Measurements from ENCODE around the gene ZNF280B.
"Not testable (repeated sequence)": the region's sequence is repeated elsewhere in the genome, so short reads cannot be mapped to it uniquely, and the experiment has no call there.

ZNF280B gene

GRCh38 chr22:22479116-22479515, 29.4 kb downstream of the ZNF280B start:
- POLR2A ChIA-PET = no interaction called here
- DNase-seq = no peak
- H3K4me1 ChIP-seq (ENCODE audit: control extremely low read depth in 1 of 4, control insufficient read depth in 4 of 4, insufficient read depth in 4 of 4, low read length in 3 of 4) = no peaks in the 10 kb centered on the region
- H3K36me3 ChIP-seq (ENCODE audit: control insufficient read depth in 4 of 4, insufficient read depth in 4 of 4, low read length in 3 of 4) = no peaks in the 10 kb centered on the region
- WGBS (ENCODE audit: insufficient coverage) = 100% methylated on average over 2 of the region's 2 CpGs
- no peak overlapping the region for H3K27ac ChIP-seq (ENCODE audit: insufficient read depth in 1 of 2, low read depth in 1 of 2, low read length in 2 of 2, poor library complexity in 1 of 2, severe bottlenecking in 2 of 2)
- no peaks in the 10 kb centered on the region for H3K9me3 ChIP-seq (ENCODE audit: control extremely low read depth in 1 of 5, control insufficient read depth in 4 of 5, insufficient read depth in 2 of 5, low read depth in 1 of 5, low read length in 4 of 5)
- H3K27me3 ChIP-seq (replicated peaks in 2 of 5; ENCODE audit: control insufficient read depth in 4 of 5, insufficient read depth in 5 of 5, low read length in 4 of 5) = no peaks in the 10 kb centered on the region
- CTCF ChIA-PET = interaction anchor here (1.2 to 1.6 kb wide), 2 partner anchors 10 to 109 kb away, joined by 3 to 5 read pairs; no protein-coding TSS in a partner anchor
- no peak overlapping the region for H3K4me3 ChIP-seq (ENCODE audit: control insufficient read depth in 1 of 7, extremely low read depth in 1 of 7, insufficient read depth in 4 of 7, low read depth in 2 of 7, low read length in 6 of 7)

DNA sequence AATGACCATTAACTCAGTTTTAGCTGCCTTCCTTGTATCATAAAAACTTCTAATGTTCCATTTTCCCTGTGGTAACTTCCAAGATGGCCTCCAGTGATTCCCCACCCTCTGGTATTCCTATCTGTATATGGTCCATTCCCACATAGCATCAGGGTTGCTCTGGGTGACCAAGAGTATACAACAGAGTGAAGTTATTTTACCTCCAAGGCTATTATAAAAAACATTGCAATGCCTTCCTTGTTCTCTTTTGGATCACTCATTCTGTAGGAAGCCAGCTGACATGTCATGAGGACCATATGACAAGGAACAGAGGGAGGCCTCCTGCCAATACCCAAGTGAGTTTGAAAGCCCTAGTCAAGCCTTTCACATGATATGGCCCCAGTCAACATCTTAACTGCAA, 30.1 kb downstream of the ZNF280B start:
- Histone ChIP-seq H3K4me3 (ENCODE audit: control insufficient read depth in 1 of 7, extremely low read depth in 1 of 7, insufficient read depth in 4 of 7, low read depth in 2 of 7, low read length in 6 of 7) (no peak overlapping the region), H3K27ac (ENCODE audit: insufficient read depth in 1 of 2, low read depth in 1 of 2, low read length in 2 of 2, poor library complexity in 1 of 2, severe bottlenecking in 2 of 2) (no peak overlapping the region), H3K9me3 (ENCODE audit: control extremely low read depth in 1 of 5, control insufficient read depth in 4 of 5, insufficient read depth in 2 of 5, low read depth in 1 of 5, low read length in 4 of 5) (no peaks in the 10 kb centered on the region), H3K36me3 (ENCODE audit: control insufficient read depth in 4 of 4, insufficient read depth in 4 of 4, low read length in 3 of 4) (no peaks in the 10 kb centered on the region), H3K4me1 (ENCODE audit: control extremely low read depth in 1 of 4, control insufficient read depth in 4 of 4, insufficient read depth in 4 of 4, low read length in 3 of 4) (no peaks in the 10 kb centered on the region), H3K27me3 (replicated peaks in 2 of 5; ENCODE audit: control insufficient read depth in 4 of 5, insufficient read depth in 5 of 5, low read length in 4 of 5) (no peaks in the 10 kb centered on the region)
- no peak for DNase-seq
- ChIA-PET CTCF (interaction anchor here (1.2 to 1.6 kb wide), 2 partner anchors 10 to 110 kb away, joined by 3 to 5 read pairs; no protein-coding TSS in a partner anchor), POLR2A (no interaction called here)

- POLR2A ChIA-PET = no interaction called here
- no peaks in the 10 kb centered on the region for H3K36me3 ChIP-seq (ENCODE audit: control insufficient read depth in 4 of 4, insufficient read depth in 4 of 4, low read length in 3 of 4)
- no peaks in the 10 kb centered on the region for H3K27me3 ChIP-seq (replicated peaks in 2 of 5; ENCODE audit: control insufficient read depth in 4 of 5, insufficient read depth in 5 of 5, low read length in 4 of 5)
- CTCF ChIA-PET = interaction anchor here (0.8 kb wide), 1 partner anchor 11 kb away, joined by 4 read pairs; no protein-coding TSS in a partner anchor
- H3K4me1 ChIP-seq (ENCODE audit: control extremely low read depth in 1 of 4, control insufficient read depth in 4 of 4, insufficient read depth in 4 of 4, low read length in 3 of 4) = no peaks in the 10 kb centered on the region
- H3K4me3 ChIP-seq (ENCODE audit: control insufficient read depth in 1 of 7, extremely low read depth in 1 of 7, insufficient read depth in 4 of 7, low read depth in 2 of 7, low read length in 6 of 7) = no peak overlapping the region
- H3K27ac ChIP-seq (ENCODE audit: insufficient read depth in 1 of 2, low read depth in 1 of 2, low read length in 2 of 2, poor library complexity in 1 of 2, severe bottlenecking in 2 of 2) = no peak overlapping the region
- WGBS (ENCODE audit: insufficient coverage) = 75% methylated on average over 1 of the region's 2 CpGs
- H3K9me3 ChIP-seq (ENCODE audit: control extremely low read depth in 1 of 5, control insufficient read depth in 4 of 5, insufficient read depth in 2 of 5, low read depth in 1 of 5, low read length in 4 of 5) = peaks cover 0 to 4% (median 2%) of the 10 kb centered on the region in 5 experiments
- no peak for DNase-seq
Observed at GRCh38 chr22:22474733-22475132, 33.8 kb downstream of the ZNF280B start.

DNA sequence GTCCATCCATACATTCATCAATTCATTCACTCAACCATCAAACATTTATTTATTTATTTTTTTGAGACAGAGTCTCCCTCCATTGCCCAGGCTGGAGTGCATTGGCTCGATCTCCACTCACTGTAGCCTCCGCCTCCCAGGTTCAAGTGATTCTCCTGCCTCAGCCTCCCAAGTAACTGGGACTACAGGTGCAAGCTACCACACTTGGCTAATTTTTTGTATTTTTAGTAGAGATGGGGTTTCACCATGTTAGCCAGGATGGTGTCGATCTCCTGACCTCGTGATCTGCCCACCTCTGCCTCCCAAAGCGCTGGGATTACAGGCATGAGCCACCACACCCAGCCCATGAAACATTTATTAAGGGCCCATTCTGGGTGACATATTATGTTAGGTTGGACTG, 37.4 kb downstream of the ZNF280B start:
- POLR2A ChIA-PET; H3K4me1 ChIP-seq (ENCODE audit: control extremely low read depth in 1 of 4, control insufficient read depth in 4 of 4, insufficient read depth in 4 of 4, low read length in 3 of 4); H3K36me3 ChIP-seq (ENCODE audit: control insufficient read depth in 4 of 4, insufficient read depth in 4 of 4, low read length in 3 of 4); H3K4me3 ChIP-seq (ENCODE audit: control insufficient read depth in 1 of 7, extremely low read depth in 1 of 7, insufficient read depth in 4 of 7, low read depth in 2 of 7, low read length in 6 of 7); DNase-seq; H3K27ac ChIP-seq (ENCODE audit: insufficient read depth in 1 of 2, low read depth in 1 of 2, low read length in 2 of 2, poor library complexity in 1 of 2, severe bottlenecking in 2 of 2); H3K27me3 ChIP-seq (replicated peaks in 2 of 5; ENCODE audit: control insufficient read depth in 4 of 5, insufficient read depth in 5 of 5, low read length in 4 of 5); CTCF ChIA-PET: not testable (repeated sequence)
- peaks cover 2 to 12% (median 5%) of the 10 kb centered on the region in 5 experiments for H3K9me3 ChIP-seq (ENCODE audit: control extremely low read depth in 1 of 5, control insufficient read depth in 4 of 5, insufficient read depth in 2 of 5, low read depth in 1 of 5, low read length in 4 of 5)
- WGBS (ENCODE audit: insufficient coverage) = 71% methylated on average over 2 of the region's 5 CpGs

- H3K27ac ChIP-seq (ENCODE audit: insufficient read depth in 1 of 2, low read depth in 1 of 2, low read length in 2 of 2, poor library complexity in 1 of 2, severe bottlenecking in 2 of 2) = no peak overlapping the region
- H3K4me3 ChIP-seq (ENCODE audit: control insufficient read depth in 1 of 7, extremely low read depth in 1 of 7, insufficient read depth in 4 of 7, low read depth in 2 of 7, low read length in 6 of 7) = no peak overlapping the region
- 100% methylated on average over 1 of the region's 2 CpGs for WGBS (ENCODE audit: insufficient coverage)
- peaks cover 0 to 11% (median 0%) of the 10 kb centered on the region in 5 experiments for H3K27me3 ChIP-seq (replicated peaks in 2 of 5; ENCODE audit: control insufficient read depth in 4 of 5, insufficient read depth in 5 of 5, low read length in 4 of 5)
- no peaks in the 10 kb centered on the region for H3K36me3 ChIP-seq (ENCODE audit: control insufficient read depth in 4 of 4, insufficient read depth in 4 of 4, low read length in 3 of 4)
- POLR2A ChIA-PET = no interaction called here
- peaks cover 2 to 12% (median 5%) of the 10 kb centered on the region in 5 experiments for H3K9me3 ChIP-seq (ENCODE audit: control extremely low read depth in 1 of 5, control insufficient read depth in 4 of 5, insufficient read depth in 2 of 5, low read depth in 1 of 5, low read length in 4 of 5)
- H3K4me1 ChIP-seq (ENCODE audit: control extremely low read depth in 1 of 4, control insufficient read depth in 4 of 4, insufficient read depth in 4 of 4, low read length in 3 of 4) = no peaks in the 10 kb centered on the region
- CTCF ChIA-PET = no interaction called here
- no peak for DNase-seq
Observed at GRCh38 chr22:22469527-22469926, 39.0 kb downstream of the ZNF280B start.

GRCh38 chr22:22468794-22469469, 39.6 kb downstream of the ZNF280B start:
- CTCF ChIA-PET = not testable (repeated sequence)
- WGBS (ENCODE audit: insufficient coverage) = 88% methylated on average over 5 of the region's 11 CpGs
- H3K27me3 ChIP-seq (replicated peaks in 2 of 5; ENCODE audit: control insufficient read depth in 4 of 5, insufficient read depth in 5 of 5, low read length in 4 of 5) = peaks cover 0 to 15% (median 0%) of the 10 kb centered on the region in 5 experiments

GRCh38 chr22:22467112-22467511, 41.4 kb downstream of the ZNF280B start:
- peaks cover 2 to 12% (median 5%) of the 10 kb centered on the region in 5 experiments for H3K9me3 ChIP-seq (ENCODE audit: control extremely low read depth in 1 of 5, control insufficient read depth in 4 of 5, insufficient read depth in 2 of 5, low read depth in 1 of 5, low read length in 4 of 5)
- ChIA-PET POLR2A (no interaction called here), CTCF (interaction anchor here (1.0 to 2.0 kb wide), 4 partner anchors 86 to 490 kb away, joined by 3 to 5 read pairs (median 4); no protein-coding TSS in a partner anchor)
- DNase-seq = no peak
- no CpG with 5 or more reads among the region's 1 CpG for WGBS (ENCODE audit: insufficient coverage)
- peaks cover 0 to 4% (median 0%) of the 10 kb centered on the region in 4 experiments for H3K4me1 ChIP-seq (ENCODE audit: control extremely low read depth in 1 of 4, control insufficient read depth in 4 of 4, insufficient read depth in 4 of 4, low read length in 3 of 4)
- no peaks in the 10 kb centered on the region for H3K36me3 ChIP-seq (ENCODE audit: control insufficient read depth in 4 of 4, insufficient read depth in 4 of 4, low read length in 3 of 4)
- no peak overlapping the region for H3K4me3 ChIP-seq (ENCODE audit: control insufficient read depth in 1 of 7, extremely low read depth in 1 of 7, insufficient read depth in 4 of 7, low read depth in 2 of 7, low read length in 6 of 7)
- no peak overlapping the region for H3K27ac ChIP-seq (ENCODE audit: insufficient read depth in 1 of 2, low read depth in 1 of 2, low read length in 2 of 2, poor library complexity in 1 of 2, severe bottlenecking in 2 of 2)
- peaks cover 0 to 26% (median 2%) of the 10 kb centered on the region in 5 experiments for H3K27me3 ChIP-seq (replicated peaks in 2 of 5; ENCODE audit: control insufficient read depth in 4 of 5, insufficient read depth in 5 of 5, low read length in 4 of 5)

More at GRCh38 chr22:22468794-22469469, 39.6 kb downstream of the ZNF280B start:
- H3K36me3 ChIP-seq (ENCODE audit: control insufficient read depth in 4 of 4, insufficient read depth in 4 of 4, low read length in 3 of 4); H3K4me1 ChIP-seq (ENCODE audit: control extremely low read depth in 1 of 4, control insufficient read depth in 4 of 4, insufficient read depth in 4 of 4, low read length in 3 of 4); H3K27ac ChIP-seq (ENCODE audit: insufficient read depth in 1 of 2, low read depth in 1 of 2, low read length in 2 of 2, poor library complexity in 1 of 2, severe bottlenecking in 2 of 2); POLR2A ChIA-PET; DNase-seq; H3K4me3 ChIP-seq (ENCODE audit: control insufficient read depth in 1 of 7, extremely low read depth in 1 of 7, insufficient read depth in 4 of 7, low read depth in 2 of 7, low read length in 6 of 7): not testable (repeated sequence)
- H3K9me3 ChIP-seq (ENCODE audit: control extremely low read depth in 1 of 5, control insufficient read depth in 4 of 5, insufficient read depth in 2 of 5, low read depth in 1 of 5, low read length in 4 of 5) = peaks cover 2 to 12% (median 5%) of the 10 kb centered on the region in 5 experiments

Data from common myeloid progenitor, CD34-positive (primary cell).